AG08396 (cell line): Measurements from ENCODE around the gene AUH.
A peak's percentile ranks its signal among the peaks of the same experiment; 100 is the strongest.

Experiments
- DNase-seq: peaks from one replicate; pipeline ENCODE4 v3.0.0; 2012; ENCODE audit warnings: low spot score, mixed read lengths

The AUH gene

GRCh38 chr9:91164724-91165520 is 196.8 kb downstream of the AUH start:
- peak; percentile 93 for DNase-seq
